GM12878 (cell line): ENCODE measurements around the gene MICALL1. TPM values are rescaled to one million over a fixed set of nuclear protein-coding genes. Genes with fewer than 3 reads are reported as not detected.

Experiments used
- KLF5 ChIP-seq: fragments of 450-650 bp; IDR thresholded peaks from 2 replicates; pipeline ENCODE4 v1.6.1; 2014; ENCODE audit warnings: mild to moderate bottlenecking; ENCODE audit not compliant: partially characterized antibody
- PAX8 ChIP-seq: fragments of 450-650 bp; IDR thresholded peaks from 2 replicates; pipeline ENCODE4 v1.6.1; 2017; ENCODE audit warnings: mild to moderate bottlenecking, moderate library complexity
- RAD51 ChIP-seq: fragments of 450-650 bp; IDR thresholded peaks from 2 replicates; pipeline ENCODE4 v1.6.1; 2016; ENCODE audit warnings: moderate library complexity, mild to moderate bottlenecking, inconsistent platforms
- RBBP5 ChIP-seq: fragments of 200-600 bp; sonication (generic); conservative IDR thresholded peaks from 2 replicates; pipeline ENCODE4 v1.6.1; 2016
- ZBED1 ChIP-seq: IDR thresholded peaks from 2 replicates; pipeline ENCODE4 v1.6.1; 2016; ENCODE audit warnings: borderline replicate concordance
- ZBTB4 ChIP-seq: fragments of 450-650 bp; formaldehyde crosslinking; IDR thresholded peaks from 2 replicates; pipeline ENCODE4 v1.4.0; 2022; ENCODE audit warnings: mild to moderate bottlenecking, moderate library complexity
- polyA plus RNA-seq, 11 experiments: library from polyadenylated mRNA; depleted of rRNA in 4 of 11; unstranded in 6 of 11; stranded (reverse) in 5 of 11; fragments of >200 nt; fragmentation: Nextera tagmentation in 4 of 11; fragmentation: Illumina TruSeq in 1 of 11; extraction: Ambion mirVana in 4 of 11; extraction: Trizol in 1 of 11; gene quantifications; 1 replicate in 1 of 11; 2 replicates in 10 of 11; pipeline versions ENCODE4 v1.2.1 to v1.2.3, GENCODE V29; 2011 to 2016; ENCODE audit warnings: inconsistent platforms in 2 of 11, missing spikeins in 2 of 11, low read depth in 1 of 11
- total RNA-seq, 4 experiments: library from RNA; depleted of rRNA in 3 of 4; stranded (reverse); fragments of >200 nt in 3 of 4; fragmentation: Illumina TruSeq in 1 of 4; extraction: Trizol in 1 of 4; gene quantifications; 2 replicates each; pipeline versions ENCODE4 v1.2.1 to v1.2.3, GENCODE V29; 2013 to 2021
- TF ChIP-seq, protein P1 (sequence below): fragments of 450-650 bp; IDR thresholded peaks from 2 replicates; pipeline ENCODE4 v1.6.1; 2018; ENCODE audit warnings: borderline replicate concordance, mild to moderate bottlenecking; ENCODE audit not compliant: partially characterized antibody

Gene MICALL1
- total and polyA plus RNA-seq, 10 of the 15 experiments (the other 5 are each of a cell fraction or from before 2014, with no cell fraction given): 0.72 to 30.7 (median 7.8) TPM

- TF ChIP-seq, protein P1, sequence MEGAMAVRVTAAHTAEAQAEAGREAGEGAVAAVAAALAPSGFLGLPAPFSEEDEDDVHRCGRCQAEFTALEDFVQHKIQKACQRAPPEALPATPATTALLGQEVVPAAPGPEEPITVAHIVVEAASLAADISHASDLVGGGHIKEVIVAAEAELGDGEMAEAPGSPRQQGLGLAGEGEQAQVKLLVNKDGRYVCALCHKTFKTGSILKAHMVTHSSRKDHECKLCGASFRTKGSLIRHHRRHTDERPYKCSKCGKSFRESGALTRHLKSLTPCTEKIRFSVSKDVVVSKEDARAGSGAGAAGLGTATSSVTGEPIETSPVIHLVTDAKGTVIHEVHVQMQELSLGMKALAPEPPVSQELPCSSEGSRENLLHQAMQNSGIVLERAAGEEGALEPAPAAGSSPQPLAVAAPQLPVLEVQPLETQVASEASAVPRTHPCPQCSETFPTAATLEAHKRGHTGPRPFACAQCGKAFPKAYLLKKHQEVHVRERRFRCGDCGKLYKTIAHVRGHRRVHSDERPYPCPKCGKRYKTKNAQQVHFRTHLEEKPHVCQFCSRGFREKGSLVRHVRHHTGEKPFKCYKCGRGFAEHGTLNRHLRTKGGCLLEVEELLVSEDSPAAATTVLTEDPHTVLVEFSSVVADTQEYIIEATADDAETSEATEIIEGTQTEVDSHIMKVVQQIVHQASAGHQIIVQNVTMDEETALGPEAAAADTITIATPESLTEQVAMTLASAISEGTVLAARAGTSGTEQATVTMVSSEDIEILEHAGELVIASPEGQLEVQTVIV: no peak
- TF ChIP-seq RAD51: no peak
- TF ChIP-seq RBBP5: no peak
- no peak for TF ChIP-seq PAX8
- no peak for TF ChIP-seq ZBTB4
- no peak for TF ChIP-seq KLF5
- no peak for TF ChIP-seq ZBED1
Measured at GRCh38 chr22:37870273-37870672, 35.8 kb upstream of the MICALL1 start (continued).
